Measurements from ENCODE around the gene ENTREP3. TPM values are rescaled to one million over a fixed set of nuclear protein-coding genes. Genes with fewer than 3 reads are reported as not detected.

The ENTREP3 gene, protein sequence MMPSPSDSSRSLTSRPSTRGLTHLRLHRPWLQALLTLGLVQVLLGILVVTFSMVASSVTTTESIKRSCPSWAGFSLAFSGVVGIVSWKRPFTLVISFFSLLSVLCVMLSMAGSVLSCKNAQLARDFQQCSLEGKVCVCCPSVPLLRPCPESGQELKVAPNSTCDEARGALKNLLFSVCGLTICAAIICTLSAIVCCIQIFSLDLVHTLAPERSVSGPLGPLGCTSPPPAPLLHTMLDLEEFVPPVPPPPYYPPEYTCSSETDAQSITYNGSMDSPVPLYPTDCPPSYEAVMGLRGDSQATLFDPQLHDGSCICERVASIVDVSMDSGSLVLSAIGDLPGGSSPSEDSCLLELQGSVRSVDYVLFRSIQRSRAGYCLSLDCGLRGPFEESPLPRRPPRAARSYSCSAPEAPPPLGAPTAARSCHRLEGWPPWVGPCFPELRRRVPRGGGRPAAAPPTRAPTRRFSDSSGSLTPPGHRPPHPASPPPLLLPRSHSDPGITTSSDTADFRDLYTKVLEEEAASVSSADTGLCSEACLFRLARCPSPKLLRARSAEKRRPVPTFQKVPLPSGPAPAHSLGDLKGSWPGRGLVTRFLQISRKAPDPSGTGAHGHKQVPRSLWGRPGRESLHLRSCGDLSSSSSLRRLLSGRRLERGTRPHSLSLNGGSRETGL
- 10 to 100 TPM; 10.5 to 24.4 (median 12.8) TPM for total RNA-seq
- 10 to 100 TPM in 1 of 2 donors, 1 to 10 TPM in 1; 5.1 to 21.6 TPM for polyA plus RNA-seq
- long read RNA-seq, donor 1, partial matches to known transcripts = 8 of 13 reads
- long read RNA-seq, donor 1, other reads (novel, unspliced or antisense) = 4 of 13 reads
- long read RNA-seq, donor 2, partial matches to known transcripts = 7 of 8 reads
- long read RNA-seq, donor 2, other reads (novel, unspliced or antisense) = 0 of 8 reads
- long read RNA-seq, donor 3, partial matches to known transcripts = 11 of 14 reads
- long read RNA-seq, donor 3, other reads (novel, unspliced or antisense) = 3 of 14 reads

DNA sequence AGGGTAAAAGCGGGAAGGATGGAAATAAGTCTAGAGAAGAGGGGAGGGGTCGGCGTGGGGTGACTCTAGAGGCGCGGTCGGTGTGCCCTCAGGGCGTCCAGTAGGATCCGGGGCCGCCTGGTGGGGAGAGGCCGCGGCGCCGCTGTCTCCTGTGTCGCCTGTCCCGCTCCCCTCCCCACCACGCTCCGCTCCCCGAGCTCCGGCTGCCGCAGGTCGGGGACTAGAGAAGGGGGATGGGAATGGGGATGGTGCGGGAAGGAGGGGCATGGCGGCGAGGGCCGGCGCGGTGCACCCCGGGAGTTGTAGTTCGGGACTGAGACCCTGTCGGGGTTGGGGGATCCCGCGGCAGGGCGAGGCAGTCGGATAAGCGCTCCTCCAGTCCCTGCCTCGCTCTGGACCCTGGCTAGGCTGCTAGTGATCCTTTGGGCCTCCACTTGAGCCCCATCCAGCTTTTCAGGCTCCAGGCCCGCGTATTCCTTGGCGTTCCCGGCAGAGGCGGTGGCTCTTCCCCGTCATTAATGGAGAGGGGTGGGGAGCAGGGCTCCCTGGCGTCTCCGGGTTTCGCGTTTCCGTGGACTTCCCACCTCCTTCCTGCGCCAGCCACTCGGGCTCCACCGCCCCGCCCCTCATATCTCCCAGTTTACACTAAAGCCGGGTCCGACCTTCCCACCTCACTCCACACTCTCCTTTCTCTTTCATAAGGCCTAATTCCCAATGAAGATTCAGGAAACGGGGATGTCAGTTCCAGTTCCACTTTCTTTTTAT, at the start of gene ENTREP3:
Gene ENTREP3 (minus strand): TSS at position 241 of the 765 bp plus-strand sequence. CDS start 606 bp downstream, outside the sequence.
- no peaks in the 10 kb centered on the region for H3K9me3 ChIP-seq
- ATAC-seq = peak; percentile 79 to 94 (median 92)
- TF ChIP-seq, protein P1, sequence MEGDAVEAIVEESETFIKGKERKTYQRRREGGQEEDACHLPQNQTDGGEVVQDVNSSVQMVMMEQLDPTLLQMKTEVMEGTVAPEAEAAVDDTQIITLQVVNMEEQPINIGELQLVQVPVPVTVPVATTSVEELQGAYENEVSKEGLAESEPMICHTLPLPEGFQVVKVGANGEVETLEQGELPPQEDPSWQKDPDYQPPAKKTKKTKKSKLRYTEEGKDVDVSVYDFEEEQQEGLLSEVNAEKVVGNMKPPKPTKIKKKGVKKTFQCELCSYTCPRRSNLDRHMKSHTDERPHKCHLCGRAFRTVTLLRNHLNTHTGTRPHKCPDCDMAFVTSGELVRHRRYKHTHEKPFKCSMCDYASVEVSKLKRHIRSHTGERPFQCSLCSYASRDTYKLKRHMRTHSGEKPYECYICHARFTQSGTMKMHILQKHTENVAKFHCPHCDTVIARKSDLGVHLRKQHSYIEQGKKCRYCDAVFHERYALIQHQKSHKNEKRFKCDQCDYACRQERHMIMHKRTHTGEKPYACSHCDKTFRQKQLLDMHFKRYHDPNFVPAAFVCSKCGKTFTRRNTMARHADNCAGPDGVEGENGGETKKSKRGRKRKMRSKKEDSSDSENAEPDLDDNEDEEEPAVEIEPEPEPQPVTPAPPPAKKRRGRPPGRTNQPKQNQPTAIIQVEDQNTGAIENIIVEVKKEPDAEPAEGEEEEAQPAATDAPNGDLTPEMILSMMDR (IDR thresholded peaks at IDR 0.05) = peak in 2 of 12 donors; percentile 12 to 16
- TF ChIP-seq POLR2A (IDR thresholded peaks at IDR 0.05) = peak in 1 of 2 donors; percentile 60
- H3K27ac ChIP-seq = peak within 1 kb of the TSS; percentile 89 to 99 (median 96)
- H3K27me3 ChIP-seq = no peaks in the 10 kb centered on the region
- intact Hi-C loops (cut with DNase I) = loop anchor here in 3 of 10 donors (2.0 to 10.0 kb wide), 3 partner anchors 53 to 329 kb away; partner anchors contain the start of gene FDPS (in 1 of the 3)
- peaks cover 0 to 39% (median 30%) of the 10 kb centered on the region in 9 donors for H3K36me3 ChIP-seq
- 1 to 3% (median 2%) methylated on average over 45 to 54 of the region's 54 CpGs for WGBS, 4 donors
- DNase-seq = peak; percentile 91 to 94 (median 92)
- peak within 1 kb of the TSS; percentile 67 to 97 (median 87) for H3K4me3 ChIP-seq
- peaks cover 5 to 40% (median 32%) of the 10 kb centered on the region in 12 donors for H3K4me1 ChIP-seq

DNA sequence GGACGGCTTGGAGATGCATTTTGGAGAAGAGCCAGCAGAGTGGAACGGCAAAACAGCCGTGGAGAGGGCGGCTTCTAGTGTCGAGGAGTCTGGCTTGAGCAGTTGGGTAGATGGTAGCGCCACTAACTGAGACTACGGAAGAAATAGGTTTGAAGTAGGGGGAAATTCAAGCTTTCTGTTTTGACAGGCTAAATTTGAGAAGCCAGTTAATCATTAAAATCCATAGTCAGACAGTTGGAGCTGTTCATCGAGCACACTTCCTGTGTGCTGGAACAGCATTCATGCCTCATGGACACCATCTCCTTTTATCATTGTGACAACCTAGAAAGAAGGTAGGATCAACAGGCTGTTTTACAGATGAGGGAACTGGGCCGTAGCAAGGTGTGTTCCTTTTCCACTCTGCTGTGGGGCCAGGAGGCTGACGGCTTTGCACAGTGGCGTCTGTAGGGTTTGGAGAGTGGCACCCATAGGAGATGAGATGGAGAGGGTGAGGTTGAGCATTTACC, 49.3 kb upstream of the ENTREP3 start:
- no peaks in the 10 kb centered on the region for H3K36me3 ChIP-seq
- H3K27ac ChIP-seq = no peak overlapping the region
- no peak for ATAC-seq
- peaks cover 1 to 16% (median 6%) of the 10 kb centered on the region in 12 donors for H3K4me1 ChIP-seq
- WGBS, 4 donors = 82 to 84% (median 83%) methylated on average over 11 of the region's 11 CpGs
- H3K4me3 ChIP-seq = no peak overlapping the region
- TF ChIP-seq POLR2A (IDR thresholded peaks at IDR 0.05) = no peak
- TF ChIP-seq, protein P1 (IDR thresholded peaks at IDR 0.05) = no peak
- no peaks in the 10 kb centered on the region for H3K9me3 ChIP-seq
- no peaks in the 10 kb centered on the region for H3K27me3 ChIP-seq
- intact Hi-C loops (cut with DNase I) = loop anchor here in 2 of 10 donors (2.0 to 5.0 kb wide), 3 partner anchors 26 to 52 kb away; partner anchors contain the start of gene SCAMP3 (in 1 of the 2)
- DNase-seq = no peak

DNA sequence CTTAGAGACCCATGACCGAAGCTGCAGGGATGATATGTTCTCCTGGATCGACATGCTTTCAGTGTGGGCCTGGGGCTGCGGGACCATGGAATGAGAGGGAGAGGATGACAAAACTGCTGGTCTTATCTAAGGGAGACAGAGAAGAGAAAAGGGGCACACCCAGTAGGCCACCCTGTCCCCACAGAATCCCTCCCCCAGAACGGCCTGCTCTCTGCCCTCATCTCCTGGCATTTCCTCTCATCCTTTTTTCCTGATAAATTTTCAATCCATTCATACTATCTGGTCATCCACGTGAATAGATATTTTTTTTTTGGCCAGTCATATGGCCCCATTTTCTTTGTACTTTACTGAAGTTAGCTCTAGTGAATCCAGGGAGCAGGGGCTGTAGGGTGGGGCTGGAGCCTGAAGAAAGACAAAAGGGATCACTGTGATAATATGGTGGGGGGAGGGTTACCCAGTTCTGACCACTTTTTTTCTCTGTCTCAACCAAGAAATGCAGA, 46.1 kb upstream of the ENTREP3 start, which contains the start of gene PKLR:
Gene PKLR (minus strand): TSS at position 97 of the 500 bp plus-strand sequence. CDS start 43 bp downstream, at position 54.
- DNase-seq (no peak), ATAC-seq (no peak)
- TF ChIP-seq, protein P1 (IDR thresholded peaks at IDR 0.05) = no peak
- TF ChIP-seq POLR2A (IDR thresholded peaks at IDR 0.05) = no peak
- WGBS, 4 donors = 80 to 85% (median 83%) methylated on average over 5 of the region's 5 CpGs
- Histone ChIP-seq H3K4me3 (no peak within 1 kb of the TSS), H3K27ac (no peak within 1 kb of the TSS), H3K9me3 (no peaks in the 10 kb centered on the region), H3K4me1 (no peaks in the 10 kb centered on the region), H3K27me3 (peaks cover 0 to 11% (median 4%) of the 10 kb centered on the region in 9 donors), H3K36me3 (no peaks in the 10 kb centered on the region)
- intact Hi-C loops (cut with DNase I) = no loop called here

Data from heart left ventricle (tissue), 16 donors.